Measurements from ENCODE around the gene TTC8. TPM values are rescaled to one million over a fixed set of nuclear protein-coding genes. Genes with fewer than 3 reads are reported as not detected.
"Not testable (repeated sequence)": the region's sequence is repeated elsewhere in the genome, so short reads cannot be mapped to it uniquely, and the experiment has no call there.

TTC8 gene
- total RNA-seq, 1 experiment from 2014 or later, result 25.7 TPM

GRCh38 chr14:88857861-88858260 is 33.4 kb downstream of the TTC8 start:
- DNase-seq (ENCODE audit: low read depth in 1 of 2, low spot score in 2 of 2); H3K9me3 ChIP-seq (replicated peaks); H3K4me3 ChIP-seq; H3K27me3 ChIP-seq (replicated peaks): not testable (repeated sequence)
- peak overlapping the region; percentile 58 for H3K27ac ChIP-seq
- H3K4me1 ChIP-seq (replicated peaks), result peaks cover 25% of the 10 kb centered on the region
- peaks cover 13% of the 10 kb centered on the region for H3K36me3 ChIP-seq

DNA sequence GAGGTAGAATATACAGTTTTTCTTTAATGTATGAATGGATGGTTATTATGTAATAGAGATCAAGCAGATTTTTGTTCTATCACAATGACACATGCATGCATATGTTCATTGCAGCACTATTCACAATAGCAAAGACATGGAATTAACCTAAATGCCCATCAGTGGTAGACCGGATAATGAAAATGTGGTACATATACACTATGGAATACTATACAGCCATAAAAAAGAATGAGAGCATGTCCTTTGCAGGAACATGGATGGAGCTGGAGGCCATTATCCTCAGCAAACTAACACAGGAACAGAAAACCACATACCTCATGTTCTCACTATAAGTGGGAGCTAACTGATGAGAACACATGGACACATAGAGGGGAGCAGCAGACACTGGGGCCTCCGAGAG is 34.7 kb downstream of the TTC8 start:
- H3K4me3 ChIP-seq; H3K9me3 ChIP-seq (replicated peaks); H3K27ac ChIP-seq; H3K27me3 ChIP-seq (replicated peaks); DNase-seq (ENCODE audit: low read depth in 1 of 2, low spot score in 2 of 2): not testable (repeated sequence)
- Histone ChIP-seq H3K36me3 (peaks cover 13% of the 10 kb centered on the region), H3K4me1 (replicated peaks) (peaks cover 25% of the 10 kb centered on the region)

DNA sequence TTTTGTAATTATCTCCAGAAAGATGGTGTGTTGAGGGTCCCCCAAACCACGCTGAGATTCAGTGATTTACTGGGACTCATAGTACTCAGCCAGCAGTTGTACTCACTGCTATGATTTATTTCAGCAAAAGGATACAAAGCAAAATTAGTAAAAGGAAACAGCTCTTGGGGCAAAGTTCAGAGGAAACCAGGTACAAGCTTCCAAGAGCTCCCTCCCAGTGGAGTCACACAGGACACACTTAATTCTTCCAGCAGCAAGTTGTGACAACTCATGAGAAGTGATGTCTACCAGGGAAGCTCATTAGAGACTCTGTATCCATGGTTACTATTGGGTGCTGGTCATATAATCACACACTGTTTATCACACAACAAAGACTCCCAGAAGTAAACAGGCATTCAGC is 38.7 kb downstream of the TTC8 start:
- Histone ChIP-seq H3K36me3 (peaks cover 13% of the 10 kb centered on the region), H3K27ac (no peak overlapping the region), H3K4me3 (no peak overlapping the region), H3K27me3 (replicated peaks) (no peaks in the 10 kb centered on the region), H3K4me1 (replicated peaks) (peaks cover 21% of the 10 kb centered on the region), H3K9me3 (replicated peaks) (no peaks in the 10 kb centered on the region)
- no peak for DNase-seq (ENCODE audit: low read depth in 1 of 2, low spot score in 2 of 2)

DNA sequence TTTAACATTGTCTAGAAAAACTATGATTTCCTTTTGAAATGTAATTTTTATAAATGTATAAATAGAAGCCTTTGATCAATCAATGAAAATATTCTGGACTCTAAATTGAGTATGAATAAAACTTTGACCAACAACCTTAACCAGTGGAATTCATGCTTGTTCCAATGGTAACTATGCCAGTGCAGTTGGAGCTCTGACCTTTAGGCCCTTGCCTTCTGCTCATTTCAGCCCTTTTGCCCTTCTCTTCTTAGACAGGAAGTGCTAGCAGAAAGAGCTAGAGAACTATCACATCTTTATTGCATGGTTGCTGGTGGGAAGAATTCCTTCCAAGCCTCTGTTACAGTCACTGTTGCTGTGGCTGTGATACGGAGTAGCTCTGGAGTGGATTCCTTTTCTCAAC is 39.7 kb downstream of the TTC8 start:
- Histone ChIP-seq H3K27me3 (replicated peaks) (no peaks in the 10 kb centered on the region), H3K27ac (no peak overlapping the region), H3K36me3 (peaks cover 9% of the 10 kb centered on the region), H3K4me3 (no peak overlapping the region), H3K4me1 (replicated peaks) (peaks cover 21% of the 10 kb centered on the region), H3K9me3 (replicated peaks) (no peaks in the 10 kb centered on the region)
- no peak for DNase-seq (ENCODE audit: low read depth in 1 of 2, low spot score in 2 of 2)

GRCh38 chr14:88866305-88866704 is 41.9 kb downstream of the TTC8 start:
- Histone ChIP-seq H3K4me3 (no peak overlapping the region), H3K36me3 (peaks cover 9% of the 10 kb centered on the region), H3K9me3 (replicated peaks) (no peaks in the 10 kb centered on the region), H3K4me1 (replicated peaks) (peaks cover 21% of the 10 kb centered on the region), H3K27me3 (replicated peaks) (no peaks in the 10 kb centered on the region), H3K27ac (peak overlapping the region; percentile 46; the same call in 1 of the 2 replicates)
- peak in 1 of 2 experiments; percentile 43 for DNase-seq (ENCODE audit: low read depth in 1 of 2, low spot score in 2 of 2)

- H3K27ac ChIP-seq, result no peak overlapping the region
- DNase-seq (ENCODE audit: low read depth in 1 of 2, low spot score in 2 of 2), result no peak
- H3K27me3 ChIP-seq (replicated peaks), result no peaks in the 10 kb centered on the region
- H3K36me3 ChIP-seq, result peaks cover 6% of the 10 kb centered on the region; the same call in 1 of the 2 replicates
- peaks cover 21% of the 10 kb centered on the region for H3K4me1 ChIP-seq (replicated peaks)
- no peak overlapping the region for H3K4me3 ChIP-seq
- H3K9me3 ChIP-seq (replicated peaks), result no peaks in the 10 kb centered on the region
Observed at GRCh38 chr14:88868558-88869159, 44.2 kb downstream of the TTC8 start.

- Histone ChIP-seq H3K27ac (no peak overlapping the region), H3K4me1 (replicated peaks) (peaks cover 10% of the 10 kb centered on the region)
Observed at GRCh38 chr14:88870777-88871176, 46.3 kb downstream of the TTC8 start.

DNA sequence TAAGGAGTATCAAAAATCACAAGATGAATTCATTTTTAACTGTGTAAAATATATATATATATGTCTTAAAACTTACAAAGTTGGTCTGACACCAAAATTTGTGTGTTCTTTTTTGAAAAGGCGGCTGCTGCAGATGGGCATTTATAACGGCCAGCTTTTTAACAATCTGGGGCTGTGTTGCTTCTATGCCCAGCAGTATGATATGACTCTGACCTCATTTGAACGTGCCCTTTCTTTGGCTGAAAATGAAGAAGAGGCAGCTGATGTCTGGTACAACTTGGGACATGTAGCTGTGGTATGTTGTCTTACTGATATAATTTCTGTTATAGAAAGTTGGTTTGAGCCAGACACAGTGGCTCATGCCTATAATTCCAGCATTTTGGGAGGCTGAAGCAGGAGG is 47.0 kb downstream of the TTC8 start:
- DNase-seq (ENCODE audit: low read depth in 1 of 2, low spot score in 2 of 2), result no peak
- Histone ChIP-seq H3K4me1 (replicated peaks) (peaks cover 3% of the 10 kb centered on the region), H3K9me3 (replicated peaks) (no peaks in the 10 kb centered on the region), H3K27me3 (replicated peaks) (no peaks in the 10 kb centered on the region), H3K27ac (no peak overlapping the region), H3K4me3 (no peak overlapping the region), H3K36me3 (peaks cover 6% of the 10 kb centered on the region; the same call in 1 of the 2 replicates)

More at GRCh38 chr14:88870777-88871176, 46.3 kb downstream of the TTC8 start:
- Histone ChIP-seq H3K4me3 (no peak overlapping the region), H3K9me3 (replicated peaks) (no peaks in the 10 kb centered on the region), H3K27me3 (replicated peaks) (no peaks in the 10 kb centered on the region), H3K36me3 (peaks cover 6% of the 10 kb centered on the region; the same call in 1 of the 2 replicates)
- no peak for DNase-seq (ENCODE audit: low read depth in 1 of 2, low spot score in 2 of 2)

- H3K36me3 ChIP-seq, result peaks cover 6% of the 10 kb centered on the region; the same call in 1 of the 2 replicates
- H3K4me1 ChIP-seq (replicated peaks), result no peaks in the 10 kb centered on the region
- no peak overlapping the region for H3K27ac ChIP-seq
- no peaks in the 10 kb centered on the region for H3K27me3 ChIP-seq (replicated peaks)
- H3K9me3 ChIP-seq (replicated peaks), result no peaks in the 10 kb centered on the region
- DNase-seq (ENCODE audit: low read depth in 1 of 2, low spot score in 2 of 2), result no peak
- no peak overlapping the region for H3K4me3 ChIP-seq
Observed at GRCh38 chr14:88872976-88873375, 48.5 kb downstream of the TTC8 start.

DNA sequence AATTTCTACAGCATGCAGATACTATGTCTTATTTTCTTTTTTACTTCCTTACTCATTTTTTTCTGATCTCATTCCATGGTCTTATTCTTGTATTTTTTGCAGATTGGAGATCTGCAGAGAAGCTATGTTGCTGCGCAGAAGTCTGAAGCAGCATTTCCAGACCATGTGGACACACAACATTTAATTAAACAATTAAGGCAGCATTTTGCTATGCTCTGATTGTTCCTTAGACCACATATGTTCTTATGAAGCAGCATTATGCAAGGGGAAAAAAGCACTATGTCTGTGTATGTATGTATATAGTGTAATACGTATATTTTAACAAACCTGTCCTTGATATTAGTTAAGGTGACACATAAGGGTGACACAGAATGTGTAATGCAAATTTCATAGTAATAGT is 52.7 kb downstream of the TTC8 start:
- Histone ChIP-seq H3K36me3 (no peaks in the 10 kb centered on the region; the same call in 1 of the 2 replicates), H3K27me3 (replicated peaks) (no peaks in the 10 kb centered on the region), H3K9me3 (replicated peaks) (no peaks in the 10 kb centered on the region), H3K4me3 (no peak overlapping the region), H3K4me1 (replicated peaks) (0 out of 2 replicates have a peak, but pooled peaks cover 3% of the 10 kb centered on the region), H3K27ac (no peak overlapping the region)
- no peak for DNase-seq (ENCODE audit: low read depth in 1 of 2, low spot score in 2 of 2)

- H3K27ac ChIP-seq, result no peak overlapping the region
Observed at GRCh38 chr14:88879022-88879421, 54.6 kb downstream of the TTC8 start.

DNA sequence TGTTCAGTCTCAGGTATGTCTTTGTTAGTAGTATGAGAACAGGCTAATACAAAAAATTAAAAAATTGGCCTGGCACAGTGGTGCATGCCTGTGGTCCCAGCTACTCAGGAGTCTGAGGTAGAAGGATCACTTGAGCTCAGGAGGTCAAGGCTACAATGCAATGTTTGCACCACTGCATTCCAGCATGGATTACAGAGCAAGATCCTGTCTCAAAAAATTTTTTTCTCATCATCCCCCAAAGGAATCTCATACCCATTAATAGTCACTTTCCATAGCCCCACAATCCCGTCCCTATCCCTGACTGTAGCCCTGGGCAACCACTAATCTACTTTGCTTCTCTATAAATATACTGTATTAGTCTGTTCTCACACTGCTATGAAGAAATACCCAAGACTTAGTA is 57.8 kb downstream of the TTC8 start:
- Histone ChIP-seq H3K4me1 (replicated peaks) (0 out of 2 replicates have a peak, but pooled peaks cover 3% of the 10 kb centered on the region), H3K27ac (no peak overlapping the region), H3K36me3 (no peaks in the 10 kb centered on the region; the same call in 1 of the 2 replicates), H3K27me3 (replicated peaks) (no peaks in the 10 kb centered on the region), H3K9me3 (replicated peaks) (no peaks in the 10 kb centered on the region), H3K4me3 (no peak overlapping the region)
- no peak for DNase-seq (ENCODE audit: low read depth in 1 of 2, low spot score in 2 of 2)

More at GRCh38 chr14:88879022-88879421, 54.6 kb downstream of the TTC8 start:
- Histone ChIP-seq H3K9me3 (replicated peaks) (no peaks in the 10 kb centered on the region), H3K4me3 (no peak overlapping the region), H3K36me3 (no peaks in the 10 kb centered on the region; the same call in 1 of the 2 replicates), H3K27me3 (replicated peaks) (no peaks in the 10 kb centered on the region), H3K4me1 (replicated peaks) (0 out of 2 replicates have a peak, but pooled peaks cover 3% of the 10 kb centered on the region)
- no peak for DNase-seq (ENCODE audit: low read depth in 1 of 2, low spot score in 2 of 2)

GRCh38 chr14:88895116-88895515 is 70.7 kb downstream of the TTC8 start:
- Histone ChIP-seq H3K36me3 (no peaks in the 10 kb centered on the region), H3K9me3 (replicated peaks) (no peaks in the 10 kb centered on the region), H3K27ac (no peak overlapping the region), H3K4me1 (replicated peaks) (peaks cover 10% of the 10 kb centered on the region), H3K4me3 (no peak overlapping the region), H3K27me3 (replicated peaks) (no peaks in the 10 kb centered on the region)
- DNase-seq (ENCODE audit: low read depth in 1 of 2, low spot score in 2 of 2), result peak; percentile 48 to 53

DNA sequence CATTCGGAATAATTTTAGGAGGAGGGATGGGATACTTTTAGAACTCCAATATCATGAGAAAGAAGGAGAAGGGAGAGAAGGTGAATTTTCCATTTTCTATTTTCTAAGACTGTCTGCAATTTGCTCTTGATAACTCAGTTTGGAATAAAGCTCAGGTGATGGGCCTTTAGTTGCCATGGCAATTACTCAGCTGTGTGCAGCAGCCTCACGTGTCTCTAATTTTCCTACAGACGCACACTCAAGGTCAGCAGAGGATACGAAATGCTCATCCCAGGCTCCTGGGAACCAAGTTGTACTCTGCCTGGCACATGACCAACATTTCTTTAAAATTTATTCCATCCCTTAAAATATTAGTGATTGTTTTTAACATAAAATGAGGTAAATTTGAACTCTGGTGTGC is 76.7 kb downstream of the TTC8 start:
- DNase-seq (ENCODE audit: low read depth in 1 of 2, low spot score in 2 of 2), result no peak
- H3K4me1 ChIP-seq (replicated peaks), result no peaks in the 10 kb centered on the region
- no peak overlapping the region for H3K27ac ChIP-seq
- H3K27me3 ChIP-seq (replicated peaks), result no peaks in the 10 kb centered on the region
- H3K4me3 ChIP-seq, result no peak overlapping the region
- H3K36me3 ChIP-seq, result no peaks in the 10 kb centered on the region
- no peaks in the 10 kb centered on the region; the same call in 1 of the 2 replicates for H3K9me3 ChIP-seq (replicated peaks)
